C1 segment of cervical spinal cord (tissue), 14 donors: ENCODE data around the gene EZR.

Experiments
- DNase-seq, 14 donors: peaks; one replicate each; lab custom pipeline; 2025; lab: John Stamatoyannopoulos, UW

EZR gene

DNA sequence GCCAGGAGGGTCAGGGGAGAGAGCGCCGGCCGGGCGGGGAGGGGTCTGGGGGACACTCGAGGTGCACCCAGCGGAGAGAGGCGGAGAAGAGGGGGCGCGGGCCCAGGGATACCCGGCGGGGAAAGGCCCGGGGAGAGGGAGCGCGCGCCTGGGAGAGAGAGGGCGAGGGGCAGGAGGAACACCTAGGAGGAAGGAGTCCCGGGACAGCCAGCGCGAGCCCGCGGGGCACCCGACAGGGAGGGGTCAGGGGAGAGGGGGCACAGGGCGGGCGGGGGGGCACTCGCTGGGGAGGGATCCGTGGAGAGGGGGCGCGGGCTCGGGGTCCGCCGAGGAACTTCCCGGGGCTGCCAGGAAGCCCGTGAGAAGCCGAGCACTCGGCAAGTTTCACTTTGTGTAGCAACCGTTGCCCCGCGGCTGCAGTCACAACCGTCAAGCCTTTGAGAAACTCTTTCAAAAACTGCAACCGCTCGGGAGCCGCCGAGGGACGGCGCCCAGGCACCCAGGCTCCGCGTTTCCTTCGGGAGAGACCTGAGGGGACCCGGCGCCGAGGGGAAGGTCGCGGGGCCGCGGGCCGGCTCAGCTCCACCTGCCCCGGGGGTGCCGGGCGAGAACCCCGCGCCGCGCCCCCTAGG is 471 bp downstream of the EZR start:
- peak in 9 of 14 donors; percentile 20 to 80 (median 45) for DNase-seq

DNA sequence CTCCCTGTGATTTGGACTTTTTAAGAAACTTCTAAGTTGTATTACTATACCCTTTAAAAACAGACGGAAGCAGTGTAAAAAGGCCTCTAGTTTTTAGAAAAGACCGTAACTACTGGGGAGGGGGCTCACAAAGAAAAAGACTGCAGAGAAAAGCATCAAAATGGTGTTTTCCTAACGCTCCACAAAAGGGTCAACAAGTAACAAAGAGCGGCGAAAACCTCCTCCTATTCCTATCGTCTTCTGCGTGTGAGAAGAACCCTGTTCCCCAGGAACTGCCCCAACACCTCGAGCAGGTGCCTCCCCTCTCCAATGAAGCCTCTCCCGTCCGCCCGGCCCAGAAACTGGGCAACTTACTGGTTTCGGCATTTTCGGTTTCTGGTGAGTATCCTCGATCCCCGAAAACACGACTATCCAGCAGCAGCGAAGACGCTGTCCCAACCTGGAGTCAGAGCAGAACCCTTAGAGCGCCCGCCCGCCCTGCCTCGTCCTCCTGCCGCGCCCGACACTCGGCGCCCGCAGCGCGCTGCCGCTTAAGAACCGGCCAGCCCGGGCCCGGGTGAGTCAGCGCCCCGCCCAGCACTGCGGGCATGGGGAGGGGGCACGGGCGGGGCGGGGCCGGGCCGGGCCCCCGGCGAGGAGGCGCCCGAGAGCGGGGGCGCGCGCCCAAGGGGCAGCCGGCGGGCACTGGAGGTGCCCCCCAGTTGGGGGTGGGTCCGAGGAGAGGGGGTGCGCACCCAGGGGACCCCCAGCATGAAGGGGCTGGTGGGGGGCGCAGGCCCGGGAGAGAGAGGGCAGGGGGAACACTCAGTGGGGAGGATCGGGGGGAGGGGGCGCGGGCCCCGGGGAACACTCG is 1.2 kb downstream of the EZR start:
- DNase-seq: peak in 10 of 14 donors; percentile 22 to 74 (median 46)

DNA sequence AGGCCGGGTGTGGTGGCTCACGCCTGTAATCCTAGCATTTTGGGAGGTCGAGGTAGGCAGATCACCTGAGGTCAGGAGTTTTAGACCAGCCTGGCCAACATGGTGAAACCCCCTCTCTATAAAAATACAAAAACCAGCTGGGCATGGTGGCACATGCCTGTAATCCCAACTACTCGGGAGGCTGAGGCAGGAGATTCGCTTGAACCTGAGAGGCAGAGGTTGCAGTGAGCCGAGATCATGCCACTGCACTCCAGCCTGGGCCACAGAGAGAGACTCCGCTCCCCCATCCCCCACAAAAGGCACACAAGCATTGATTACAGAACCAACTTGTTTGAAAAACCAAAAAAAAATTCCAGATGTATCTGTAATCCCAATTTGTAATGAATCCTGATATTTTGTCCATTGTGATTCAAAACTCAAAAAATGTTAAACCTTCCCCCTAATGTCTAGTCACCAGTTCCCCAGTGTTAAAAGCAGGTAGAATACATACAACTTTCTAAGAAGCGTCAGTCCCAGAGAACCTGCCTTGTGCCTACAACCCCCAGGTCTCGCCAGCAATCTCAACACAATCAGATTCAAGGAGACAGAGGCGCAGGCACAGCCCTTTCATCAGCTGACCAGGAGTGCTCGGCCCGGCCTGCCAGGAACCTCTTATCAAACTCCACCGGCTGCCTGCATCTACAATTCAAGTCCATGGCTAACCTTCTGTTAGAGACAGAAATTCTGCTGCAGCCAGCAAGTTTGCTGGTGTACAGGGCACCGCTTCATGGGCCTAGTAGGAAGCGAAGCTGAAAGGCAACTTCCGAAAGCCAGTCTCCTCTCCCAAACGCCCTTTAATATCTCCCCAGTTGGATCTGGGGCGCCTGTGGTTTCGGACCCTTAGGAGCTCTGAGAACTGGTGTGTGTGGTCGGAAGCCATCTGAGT is 2.1 kb downstream of the EZR start:
- DNase-seq: peak in 5 of 14 donors; percentile 14 to 41 (median 30)

DNA sequence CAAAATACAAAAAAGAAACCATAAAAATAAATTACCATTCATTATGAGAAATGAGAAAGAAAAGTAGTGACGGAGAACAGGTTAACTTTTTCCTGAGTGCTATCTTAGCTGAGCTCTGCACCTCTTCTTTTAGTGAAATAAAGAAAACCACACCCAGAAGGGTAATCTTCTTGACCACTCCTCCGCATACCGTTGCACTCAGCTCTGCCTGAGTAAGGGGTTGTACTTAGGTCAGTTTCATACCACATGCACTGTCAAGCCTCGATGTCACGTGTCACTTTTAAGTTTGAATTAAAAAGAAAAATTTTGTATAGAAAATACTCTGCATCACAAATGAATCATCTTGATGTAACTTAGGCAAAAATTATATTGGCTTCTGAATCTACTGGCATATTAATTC is 2.8 kb downstream of the EZR start:
- no peak for DNase-seq

DNA sequence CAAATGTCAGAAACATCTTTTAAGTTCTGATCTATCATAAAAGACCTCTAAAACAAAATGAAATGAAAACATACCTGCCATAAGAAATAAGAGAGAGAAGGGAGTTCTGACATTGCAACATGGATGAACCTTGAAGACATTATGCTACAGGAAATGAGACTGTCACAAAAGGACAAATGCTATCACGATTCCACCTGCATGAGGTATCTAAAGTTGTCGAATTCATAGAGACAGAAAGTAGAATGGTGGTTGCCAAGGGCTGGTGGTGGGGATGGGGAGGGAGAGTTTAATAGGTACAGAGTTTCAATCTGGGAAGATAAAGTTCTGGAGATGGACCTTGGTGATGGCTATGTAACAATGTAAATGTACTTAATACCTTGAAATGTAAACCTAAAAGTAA is 3.3 kb downstream of the EZR start:
- DNase-seq: no peak

DNA sequence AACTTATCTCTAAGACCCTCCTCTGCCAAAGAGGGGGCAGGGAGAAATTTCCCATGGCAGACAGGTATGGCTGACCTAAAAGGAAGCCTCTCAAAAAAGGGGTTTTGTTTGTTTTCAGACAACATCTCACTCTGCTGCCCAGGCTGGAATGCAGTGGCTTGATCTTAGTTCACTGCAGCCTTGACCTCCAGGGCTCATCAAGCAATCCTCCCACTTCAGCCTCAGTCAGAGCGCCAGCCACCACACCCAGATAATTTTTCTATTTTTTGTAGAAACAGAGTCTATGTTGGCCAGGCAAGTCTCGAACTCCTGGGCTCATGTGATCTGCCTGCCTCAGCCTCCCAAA is 3.8 kb downstream of the EZR start:
- DNase-seq: no peak

DNA sequence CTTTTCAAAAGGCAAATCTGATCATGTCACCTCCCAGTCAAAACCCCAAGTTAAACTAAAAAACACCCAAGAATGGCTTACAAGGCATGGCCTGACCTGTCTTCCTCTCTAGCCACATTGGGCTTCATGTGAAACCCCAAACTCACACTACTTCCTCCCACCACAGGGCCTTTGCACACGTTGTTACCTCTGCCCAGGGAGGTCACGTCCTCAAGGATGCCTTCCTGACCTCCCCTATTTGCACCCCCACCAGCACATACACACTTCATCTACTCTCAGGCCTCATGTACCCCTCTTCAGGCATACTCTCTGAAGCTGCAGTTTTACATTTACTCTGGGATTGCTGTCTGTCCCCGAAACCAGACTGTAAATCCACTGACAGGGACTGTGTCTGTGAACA is 6.1 kb downstream of the EZR start:
- DNase-seq: no peak

DNA sequence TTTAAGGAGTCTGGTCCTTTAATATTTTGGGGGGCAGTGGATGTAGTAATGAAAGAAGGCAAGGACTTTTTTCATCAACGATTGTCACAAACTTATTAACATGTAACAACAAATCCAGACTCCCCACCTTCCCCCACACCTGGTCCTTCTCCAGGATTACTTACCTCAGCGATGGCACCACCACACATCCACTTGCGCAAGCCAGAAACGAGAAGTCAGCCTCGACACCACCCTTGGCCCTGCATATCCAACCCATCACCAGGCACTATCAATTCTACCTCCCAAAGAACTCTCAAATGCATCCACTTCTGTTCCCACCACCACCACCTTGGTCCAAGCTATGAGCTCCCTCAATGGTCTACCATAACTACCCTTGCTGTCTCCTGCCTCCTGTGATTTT is 6.6 kb downstream of the EZR start:
- no peak for DNase-seq

DNA sequence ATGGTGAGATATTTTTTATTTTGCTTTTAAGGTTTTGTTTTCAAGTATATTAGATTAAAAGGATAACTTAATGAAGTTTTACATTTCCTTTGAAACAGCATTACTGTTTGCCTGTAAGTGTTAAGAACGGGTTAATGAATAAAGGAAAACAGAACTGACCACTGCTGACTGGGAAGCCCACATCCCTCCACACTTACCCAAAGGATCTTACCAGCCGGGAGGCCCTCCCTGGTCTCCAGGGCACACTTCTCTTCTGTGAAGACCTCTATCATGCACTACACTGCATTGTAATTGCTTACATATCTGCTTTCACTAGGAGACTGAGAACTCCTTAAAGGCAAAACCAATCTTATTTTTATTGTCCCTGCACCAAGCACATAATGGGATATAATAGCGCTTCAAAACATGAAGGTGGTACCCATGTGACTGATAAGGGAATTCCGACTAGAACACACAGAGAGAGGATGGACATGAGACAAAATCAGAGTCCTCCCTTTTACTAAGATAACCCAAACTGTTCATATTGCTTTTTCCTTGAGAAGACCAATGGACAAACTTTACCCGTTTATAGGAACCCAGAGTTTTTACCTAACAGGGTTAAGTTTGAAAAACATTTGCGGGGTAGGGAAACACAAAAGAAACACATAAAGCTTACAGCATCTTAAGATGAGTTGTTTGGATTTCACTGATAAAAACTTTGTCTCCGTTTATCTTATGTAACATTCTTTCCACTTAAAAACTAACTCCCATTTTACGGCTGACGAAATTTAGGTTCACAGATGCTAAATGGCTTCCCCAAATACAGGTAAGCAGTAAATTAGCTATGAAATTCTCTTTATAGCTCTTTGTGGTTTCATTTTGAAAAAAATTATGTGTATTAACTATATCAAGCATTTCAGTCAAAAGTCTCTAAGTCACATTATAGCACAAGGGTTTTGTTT is 8.7 kb downstream of the EZR start:
- no peak for DNase-seq

DNA sequence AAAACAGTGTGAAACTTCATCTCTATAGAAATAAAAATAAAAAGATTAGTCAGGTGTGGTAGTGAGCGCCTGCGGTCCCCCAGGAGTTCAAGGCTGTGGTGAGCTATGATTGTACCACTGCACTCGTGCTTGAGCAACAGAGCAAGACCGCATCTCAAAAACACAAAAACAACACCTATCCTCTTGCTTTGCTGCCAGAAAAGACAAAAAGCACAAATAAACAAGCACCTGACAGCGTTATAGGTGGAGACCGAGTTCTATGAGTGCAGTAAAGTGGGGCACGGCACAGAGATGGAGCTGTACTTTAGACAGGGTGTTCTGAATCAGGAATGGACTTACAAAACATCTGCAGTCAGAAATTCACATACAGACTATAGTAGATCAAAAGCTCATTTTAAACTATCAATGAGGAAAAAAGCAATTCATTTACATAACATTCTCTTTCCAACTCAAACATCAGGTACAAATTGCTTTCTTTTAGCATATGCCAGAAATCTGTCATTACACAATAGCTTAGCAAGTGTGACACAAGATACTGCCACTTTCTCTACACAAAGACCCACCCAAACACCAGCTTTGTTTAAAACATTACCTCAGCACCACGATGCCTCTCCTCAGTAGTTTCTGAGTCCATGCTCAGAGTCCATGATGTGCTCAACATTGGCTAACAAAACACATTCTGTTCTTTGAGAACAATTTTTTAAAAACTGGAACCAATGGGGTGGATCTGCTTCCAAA is 10.1 kb downstream of the EZR start:
- DNase-seq: no peak

DNA sequence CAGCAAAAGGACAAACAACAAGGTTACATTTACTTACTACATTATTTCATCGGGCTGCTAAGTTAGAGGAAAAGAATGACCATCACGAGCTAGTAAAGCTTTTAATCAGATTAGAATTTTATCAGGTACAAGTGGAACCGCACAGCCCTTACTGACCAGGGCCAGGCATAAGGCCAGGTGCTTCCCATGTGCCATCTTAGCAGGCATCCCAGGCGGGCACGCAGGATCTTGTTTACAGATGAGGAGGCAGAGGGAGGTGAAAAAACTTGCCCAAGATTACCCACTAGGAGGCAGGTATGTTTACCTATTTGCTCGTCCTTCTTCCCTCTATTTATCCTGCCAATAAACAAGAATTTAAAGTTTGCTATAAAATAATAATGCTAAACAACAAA is 10.7 kb downstream of the EZR start:
- no peak for DNase-seq

DNA sequence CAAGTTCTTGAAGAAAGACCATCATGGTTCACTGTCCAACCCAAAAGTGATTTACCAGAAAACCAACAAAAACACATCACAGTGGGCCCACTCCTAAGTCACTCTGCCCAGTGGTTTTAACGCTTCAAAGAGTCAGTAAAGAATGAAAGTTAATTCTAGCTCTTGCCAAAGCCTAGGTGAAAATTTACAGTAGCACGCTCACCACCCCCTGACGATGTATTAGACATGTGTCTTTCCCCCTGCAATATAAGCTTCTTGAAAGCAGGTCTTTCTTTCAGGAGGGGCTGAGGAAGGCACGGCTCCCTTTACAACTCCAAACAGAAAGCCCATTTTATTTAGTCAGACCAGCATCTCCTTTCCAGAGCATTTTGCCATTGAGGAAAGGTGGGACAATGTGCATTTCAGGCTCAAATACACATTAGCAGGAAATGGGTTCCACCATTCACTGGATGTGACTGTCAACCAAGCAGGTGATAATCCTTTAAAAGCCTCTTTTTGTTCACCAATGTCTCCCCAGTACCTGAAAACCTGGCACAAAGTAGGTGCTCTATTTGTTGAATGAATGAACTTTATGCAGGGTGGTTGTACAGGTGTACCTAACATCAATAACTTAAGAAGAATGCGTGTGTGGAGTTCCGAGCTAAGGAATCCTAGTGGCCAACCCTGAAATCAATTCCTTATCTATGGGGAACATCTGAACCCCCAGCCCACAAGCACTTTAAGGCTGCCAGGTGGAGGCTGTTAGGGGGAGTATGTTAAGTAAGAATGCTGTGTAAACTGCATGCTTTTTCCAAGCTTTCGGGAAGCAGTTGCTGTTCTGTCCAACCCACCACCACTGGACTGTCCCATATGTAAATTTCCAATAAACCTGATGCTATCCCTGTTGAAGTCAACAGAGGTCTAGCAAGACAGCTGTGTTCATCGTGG is 11.4 kb downstream of the EZR start:
- peak in 1 of 14 donors; percentile 3 for DNase-seq

DNA sequence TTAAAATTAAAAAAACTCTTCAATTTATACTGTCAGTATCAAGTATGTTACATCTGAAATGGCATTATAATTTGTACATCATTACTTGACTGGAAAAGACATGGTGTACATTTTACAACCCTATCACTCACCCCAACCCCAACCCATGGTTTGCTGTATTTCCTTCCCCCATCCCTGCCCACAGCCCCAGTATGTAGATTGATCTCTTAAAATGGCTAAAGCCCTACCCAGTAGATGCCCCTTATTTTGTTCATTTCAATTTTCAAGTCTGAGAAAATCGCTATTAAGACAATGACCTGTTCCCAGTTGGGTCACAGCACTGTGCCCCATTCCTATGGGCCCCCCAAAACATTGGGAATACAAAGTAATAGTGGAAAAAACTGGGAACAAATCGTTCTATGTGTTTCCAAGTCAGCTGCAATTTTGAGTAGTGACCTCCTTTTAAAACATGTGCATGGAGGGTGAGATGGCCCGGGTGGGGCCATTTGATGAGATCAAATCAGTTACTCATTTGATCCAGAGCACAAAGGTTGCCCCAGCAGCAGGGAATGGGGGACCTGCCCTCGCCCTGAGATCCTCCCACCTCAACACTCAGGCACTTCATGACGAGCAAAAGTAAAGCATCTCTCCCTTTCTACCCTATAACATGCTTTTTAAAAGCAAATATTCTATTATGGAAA is 13.3 kb downstream of the EZR start:
- no peak for DNase-seq

DNA sequence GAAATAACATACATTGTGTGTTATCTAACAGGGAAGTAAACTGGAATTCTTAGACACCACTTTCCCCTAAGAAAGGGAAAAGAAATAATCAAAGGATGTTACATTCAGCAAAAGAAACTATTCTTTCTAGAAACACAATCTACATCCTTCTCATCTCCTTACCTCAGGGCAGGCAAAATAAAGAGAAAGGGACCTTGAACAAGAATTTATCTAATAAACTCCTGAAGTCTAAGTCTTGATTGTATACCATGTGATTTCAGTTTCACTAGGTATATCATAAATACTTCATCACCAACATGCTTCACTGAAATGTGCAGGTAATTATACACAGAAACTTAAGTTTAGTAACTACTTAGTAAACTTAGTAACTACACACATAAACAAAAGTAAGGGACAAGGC is 15.0 kb downstream of the EZR start:
- DNase-seq: no peak

DNA sequence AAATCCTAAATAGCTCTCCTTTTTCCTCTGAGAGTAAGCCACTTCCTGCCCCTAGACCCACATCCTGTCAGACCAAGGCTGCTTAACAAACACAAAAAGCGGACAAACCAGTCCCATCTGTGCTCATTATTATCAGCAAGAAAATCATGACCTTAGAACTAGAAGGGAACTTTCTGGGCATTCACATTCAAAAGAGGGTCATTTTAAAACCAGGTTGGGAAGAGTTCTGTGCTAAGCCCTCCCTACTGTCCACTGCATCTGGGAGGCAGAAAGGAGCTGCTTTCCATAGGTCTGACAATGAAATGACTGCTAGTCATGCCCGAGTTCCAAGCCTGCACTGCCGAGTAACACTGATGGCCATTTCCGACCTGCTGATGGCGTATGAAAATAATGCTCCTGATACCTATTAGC is 15.4 kb downstream of the EZR start:
- DNase-seq: no peak

DNA sequence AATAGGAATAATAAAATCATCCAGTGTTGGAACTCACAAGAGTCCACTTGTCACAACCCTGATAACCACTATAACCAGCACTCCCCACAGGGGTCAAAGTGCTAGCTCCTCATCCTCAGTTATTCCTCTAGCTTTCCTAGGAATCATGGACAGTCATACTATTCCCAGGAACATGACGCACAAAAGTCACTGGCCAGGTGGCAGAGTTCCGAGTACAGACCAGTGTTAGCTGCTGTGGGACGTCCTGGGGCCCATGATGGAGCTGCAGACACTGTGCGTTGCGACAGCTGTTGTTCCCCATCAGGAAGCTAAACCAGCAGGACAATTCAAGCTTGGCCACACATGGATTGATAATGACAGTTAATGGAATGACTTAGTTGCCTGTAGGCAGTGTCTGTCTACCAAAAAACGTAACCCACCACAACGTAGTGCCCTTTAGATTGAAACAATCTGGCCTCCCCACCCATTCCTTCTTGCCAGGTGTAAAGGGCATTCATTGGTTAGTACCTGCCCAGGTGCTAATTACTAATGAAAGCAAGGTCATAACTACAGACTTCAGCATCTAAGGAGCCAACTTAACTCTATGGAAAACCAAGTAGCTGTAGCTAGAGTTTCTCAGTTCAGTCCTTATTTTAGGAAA is 17.4 kb downstream of the EZR start:
- DNase-seq: no peak

DNA sequence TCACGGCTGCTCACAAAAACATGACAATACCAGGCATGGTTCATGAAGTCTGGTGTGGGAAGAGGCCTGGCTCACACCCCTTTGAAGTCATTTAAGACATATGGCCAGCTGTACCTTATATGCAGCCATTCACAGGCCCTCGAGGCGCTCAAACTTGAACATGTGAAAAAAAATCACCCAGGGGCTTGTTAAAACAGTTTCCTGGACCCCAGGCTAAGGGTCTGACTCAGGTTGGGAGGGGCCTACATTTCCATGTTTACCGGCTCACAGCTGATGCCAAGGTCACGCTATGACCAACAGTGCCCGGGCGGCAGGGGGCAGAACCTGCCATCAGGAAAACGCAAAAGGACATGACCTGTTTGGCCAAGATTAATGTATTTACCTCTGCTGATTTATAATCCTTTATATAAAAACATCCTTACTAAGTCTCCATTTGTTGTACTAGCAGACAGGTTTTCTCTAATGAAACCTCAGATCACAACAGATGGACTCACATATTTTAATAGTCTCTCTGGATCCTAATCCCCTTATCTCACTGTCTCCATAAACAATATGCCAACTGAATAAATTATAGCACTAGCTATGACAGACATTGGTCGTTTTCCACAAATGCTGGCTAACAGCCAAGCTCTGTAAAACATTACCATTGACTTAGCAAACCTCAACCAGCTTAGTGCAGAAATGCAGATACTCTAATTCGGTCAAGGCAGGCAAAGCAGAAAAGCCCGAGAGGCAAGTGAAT is 19.9 kb downstream of the EZR start:
- peak in 2 of 14 donors; percentile 21 to 80 for DNase-seq

DNA sequence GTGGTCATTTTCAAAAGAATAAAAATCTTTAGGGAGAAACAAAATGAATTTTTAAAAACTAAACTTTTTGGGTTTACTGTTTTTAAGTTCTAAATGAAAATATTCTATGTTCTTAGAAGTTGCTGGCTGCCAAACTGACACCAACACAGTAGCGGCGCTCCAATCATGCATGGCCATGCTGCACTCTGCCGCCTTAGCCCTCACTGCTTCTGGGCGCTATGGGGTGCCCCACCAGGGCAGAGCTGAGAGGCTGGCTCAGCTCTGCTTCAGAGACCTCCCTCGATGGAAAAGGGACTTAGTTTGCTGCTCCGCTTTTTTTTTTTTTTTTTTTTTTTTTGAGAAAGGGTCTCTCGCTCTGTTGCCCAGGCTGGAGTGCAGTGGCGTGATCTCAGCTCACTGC is 20.9 kb downstream of the EZR start:
- DNase-seq: no peak
